A673 (cell line): ENCODE measurements around the gene POLD4. TPM values are rescaled to one million over a fixed set of nuclear protein-coding genes. Genes with fewer than 3 reads are reported as not detected.

Experiments
- BruUV-seq: library from RNA; stranded (reverse); fragments of 400-500 nt; replicated peaks from 2 replicates; lab custom pipeline; 2021; lab: Mats Ljungman, UMichigan
- CTCF ChIA-PET: fragments of 300-600 bp; sonication (Branson Sonifier 250); formaldehyde crosslinking; loops from one replicate; lab custom pipeline; 2022; ENCODE audit warnings: antibody characterized with exemption; lab: Charles Lee
- POLR2A ChIA-PET: fragments of 300-600 bp; sonication (Branson Sonifier 250); formaldehyde crosslinking; loops from one replicate; lab custom pipeline; 2022; ENCODE audit warnings: antibody characterized with exemption; ENCODE audit not compliant: low non-redundant PET; lab: Charles Lee
- DNase-seq: peaks from one replicate; pipeline ENCODE4 v3.0.0-alpha.2; 2015; ENCODE audit warnings: low spot score
- H3K27ac ChIP-seq: fragments of 200-600 bp; sonication (generic); 2 replicates; pipeline ENCODE4 v1.5.1; 2016; ENCODE audit warnings: mixed run types, low read depth, mild to moderate bottlenecking, mixed read lengths, antibody characterized with exemption, low read length; ENCODE audit not compliant: poor library complexity, severe bottlenecking
- H3K27me3 ChIP-seq: fragments of 200-600 bp; sonication (generic); replicated peaks from 2 replicates; pipeline ENCODE4 v1.6.1; 2017; ENCODE audit warnings: mixed run types, low read depth, mild to moderate bottlenecking, mixed read lengths, antibody characterized with exemption, low read length; ENCODE audit not compliant: insufficient read depth, poor library complexity
- H3K36me3 ChIP-seq: fragments of 200-600 bp; sonication (generic); 2 replicates; pipeline ENCODE4 v1.6.1; 2016; ENCODE audit warnings: mixed run types, mild to moderate bottlenecking, mixed read lengths, antibody characterized with exemption, low read length; ENCODE audit not compliant: insufficient read depth, poor library complexity, severe bottlenecking
- H3K4me1 ChIP-seq: fragments of 200-600 bp; sonication (generic); 2 replicates; pipeline ENCODE4 v1.6.1; 2017; ENCODE audit warnings: mixed run types, mild to moderate bottlenecking, mixed read lengths, antibody characterized with exemption, low read length; ENCODE audit not compliant: insufficient read depth, poor library complexity, severe bottlenecking
- H3K4me3 ChIP-seq: fragments of 200-600 bp; sonication (generic); 2 replicates; pipeline ENCODE4 v1.5.1; 2016; ENCODE audit warnings: low read depth, mixed run types, mild to moderate bottlenecking, mixed read lengths, low read length; ENCODE audit not compliant: poor library complexity, severe bottlenecking
- H3K9me3 ChIP-seq: fragments of 200-600 bp; sonication (generic); 2 replicates; pipeline ENCODE4 v1.6.1; 2016; ENCODE audit warnings: mixed run types, low read depth, mild to moderate bottlenecking, mixed read lengths, antibody characterized with exemption, low read length; ENCODE audit not compliant: poor library complexity, severe bottlenecking
- EZH2 ChIP-seq: fragments of 200-600 bp; sonication (generic); IDR thresholded peaks from 2 replicates; pipeline ENCODE4 v1.6.1; 2017; ENCODE audit warnings: borderline replicate concordance, low read depth, mild to moderate bottlenecking, mixed read lengths, antibody characterized with exemption, low read length; ENCODE audit not compliant: poor library complexity, severe bottlenecking
- intact Hi-C: fragments of 100-400 bp; cut with micrococcal nuclease; formaldehyde crosslinking; loops from one replicate; pipeline ENCODE4 v1.10.0; 2022; ENCODE audit not compliant: unreplicated experiment
- total RNA-seq: library from RNA; stranded (reverse); gene quantifications from 2 replicates; pipeline ENCODE4 v1.2.3, GENCODE V29; 2021
- TF ChIP-seq, protein P1 (sequence below): fragments of 300-800, 200-600 bp; sonication (generic); conservative IDR thresholded peaks from 2 replicates; pipeline ENCODE4 v1.5.1; 2017; ENCODE audit warnings: low read depth, mild to moderate bottlenecking, antibody characterized with exemption, low read length, moderate library complexity, mixed read lengths

The POLD4 gene
- total RNA-seq, 1 experiment from 2014 or later: 13.2 TPM

DNA sequence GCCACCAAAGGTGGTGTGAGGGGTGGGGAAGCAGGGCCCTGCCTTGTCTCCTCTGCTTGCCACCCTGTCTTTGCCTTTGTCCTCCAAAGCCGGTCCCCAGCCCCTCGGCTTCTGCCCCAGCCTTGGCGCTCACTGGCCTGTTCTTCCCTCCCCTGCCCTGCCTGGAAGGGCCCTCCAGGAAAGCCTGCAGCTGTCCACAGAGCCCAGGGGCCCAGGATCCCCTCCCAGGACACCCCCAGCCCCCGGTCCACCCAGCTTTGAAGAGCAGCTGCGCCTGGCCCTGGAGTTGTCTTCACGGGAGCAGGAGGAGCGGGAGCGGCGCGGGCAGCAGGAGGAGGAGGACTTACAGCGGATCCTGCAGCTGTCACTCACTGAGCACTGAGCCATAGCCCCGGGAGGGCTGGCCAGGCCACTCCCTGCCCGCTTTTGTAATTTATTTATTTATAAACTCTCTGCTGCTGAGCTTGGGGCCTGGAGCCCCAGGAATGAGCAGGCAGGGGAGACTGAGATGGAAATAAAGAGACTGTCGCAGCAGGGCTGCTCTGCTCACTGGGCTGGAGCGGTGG lies 51.3 kb downstream of the POLD4 start:
- Histone ChIP-seq H3K36me3 (peaks cover 50% of the 10 kb centered on the region), H3K9me3 (no peaks in the 10 kb centered on the region), H3K27ac (peak overlapping the region; percentile 72), H3K27me3 (no peaks in the 10 kb centered on the region), H3K4me1 (peaks cover 10% of the 10 kb centered on the region), H3K4me3 (peak overlapping the region; percentile 60)
- POLR2A ChIA-PET: interaction anchor here (0.6 kb wide), 1 partner anchor 100 kb away, joined by 7 read pairs; the partner anchor contains the start of gene PPP1CA
- TF ChIP-seq, protein P1, sequence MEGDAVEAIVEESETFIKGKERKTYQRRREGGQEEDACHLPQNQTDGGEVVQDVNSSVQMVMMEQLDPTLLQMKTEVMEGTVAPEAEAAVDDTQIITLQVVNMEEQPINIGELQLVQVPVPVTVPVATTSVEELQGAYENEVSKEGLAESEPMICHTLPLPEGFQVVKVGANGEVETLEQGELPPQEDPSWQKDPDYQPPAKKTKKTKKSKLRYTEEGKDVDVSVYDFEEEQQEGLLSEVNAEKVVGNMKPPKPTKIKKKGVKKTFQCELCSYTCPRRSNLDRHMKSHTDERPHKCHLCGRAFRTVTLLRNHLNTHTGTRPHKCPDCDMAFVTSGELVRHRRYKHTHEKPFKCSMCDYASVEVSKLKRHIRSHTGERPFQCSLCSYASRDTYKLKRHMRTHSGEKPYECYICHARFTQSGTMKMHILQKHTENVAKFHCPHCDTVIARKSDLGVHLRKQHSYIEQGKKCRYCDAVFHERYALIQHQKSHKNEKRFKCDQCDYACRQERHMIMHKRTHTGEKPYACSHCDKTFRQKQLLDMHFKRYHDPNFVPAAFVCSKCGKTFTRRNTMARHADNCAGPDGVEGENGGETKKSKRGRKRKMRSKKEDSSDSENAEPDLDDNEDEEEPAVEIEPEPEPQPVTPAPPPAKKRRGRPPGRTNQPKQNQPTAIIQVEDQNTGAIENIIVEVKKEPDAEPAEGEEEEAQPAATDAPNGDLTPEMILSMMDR: no peak
- no peak for TF ChIP-seq EZH2
- no TSS peak for BruUV-seq
- intact Hi-C loops: no loop called here
- CTCF ChIA-PET: interaction anchor here (1.0 kb wide), 1 partner anchor 41 kb away, joined by 3 read pairs; no protein-coding TSS in a partner anchor
- peak; percentile 80 for DNase-seq

DNA sequence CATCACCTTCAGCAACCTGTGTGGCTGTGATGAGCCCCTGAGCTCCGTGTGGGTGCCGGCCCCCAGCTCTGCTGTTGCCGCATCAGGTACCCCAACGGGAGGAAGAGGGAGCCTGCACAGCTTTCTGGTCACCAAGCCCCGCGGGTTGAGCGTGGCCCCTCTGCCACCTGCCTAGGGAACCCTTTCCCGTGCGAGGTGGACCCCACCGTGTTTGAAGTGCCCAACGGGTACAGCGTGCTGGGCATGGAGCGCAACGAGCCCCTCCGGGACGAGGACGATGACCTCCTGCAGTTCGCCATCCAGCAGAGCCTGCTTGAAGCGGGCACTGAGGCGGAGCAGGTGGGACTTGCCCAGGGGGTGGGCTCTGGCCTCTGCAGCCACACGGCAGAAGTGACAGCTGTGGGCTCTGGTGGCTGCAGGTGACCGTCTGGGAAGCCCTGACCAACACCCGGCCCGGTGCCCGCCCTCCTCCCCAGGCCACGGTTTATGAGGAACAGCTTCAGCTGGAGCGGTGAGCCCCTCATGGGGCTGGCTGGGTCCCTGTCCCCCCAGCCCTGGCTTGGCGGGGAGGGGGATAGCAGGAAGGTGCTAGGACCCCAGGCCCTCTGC lies 51.9 kb downstream of the POLD4 start:
- intact Hi-C loops: no loop called here
- ChIA-PET CTCF (no interaction called here), POLR2A (interaction anchor here (0.5 to 0.6 kb wide), 2 partner anchors 31 to 100 kb away, joined by 3 to 7 read pairs; partner anchors contain the start of gene PPP1CA)
- Histone ChIP-seq H3K27me3 (no peaks in the 10 kb centered on the region), H3K4me1 (peaks cover 10% of the 10 kb centered on the region), H3K27ac (peak overlapping the region; percentile 72), H3K9me3 (no peaks in the 10 kb centered on the region), H3K4me3 (no peak overlapping the region), H3K36me3 (peaks cover 56% of the 10 kb centered on the region)
- TF ChIP-seq, protein P1: no peak
- no peak for TF ChIP-seq EZH2
- BruUV-seq: no TSS peak
- no peak for DNase-seq

Other genes with a start within 250 kb of the POLD4 start
- gene KDM2A, start 234.3 kb downstream of the POLD4 start, total RNA-seq: 105 and 121 TPM in 2 replicates
- 88.6 and 92.6 TPM in 2 replicates for gene GRK2, start 87.1 kb downstream of the POLD4 start, total RNA-seq
- gene ANKRD13D, start 64.2 kb downstream of the POLD4 start, total RNA-seq: 94.2 and 101 TPM in 2 replicates
- gene SSH3, start 50.0 kb downstream of the POLD4 start, total RNA-seq: 5.5 and 7.8 TPM in 2 replicates
- 0.69 and 0.87 TPM in 2 replicates for gene CLCF1, start 20.1 kb upstream of the POLD4 start, total RNA-seq
- gene RAD9A, start 38.4 kb upstream of the POLD4 start, total RNA-seq: 43.0 and 55.0 TPM in 2 replicates
- 239 TPM in 2 replicates for gene PPP1CA, start 48.3 kb upstream of the POLD4 start, total RNA-seq
- not detected in 2 replicates for gene TBC1D10C, start 50.5 kb upstream of the POLD4 start, total RNA-seq
- gene CARNS1, start 62.1 kb upstream of the POLD4 start, total RNA-seq: 0.13 and 0.28 TPM in 2 replicates
- 58.8 and 65.0 TPM in 2 replicates for gene RPS6KB2, start 74.9 kb upstream of the POLD4 start, total RNA-seq
- 0.56 and 1.3 TPM in 2 replicates for gene PTPRCAP, start 84.1 kb upstream of the POLD4 start, total RNA-seq
- 92.5 and 96.6 TPM in 2 replicates for gene CORO1B, start 89.9 kb upstream of the POLD4 start, total RNA-seq
- gene GPR152, start 99.2 kb upstream of the POLD4 start, total RNA-seq: not detected in 2 replicates
- gene CABP4, start 101.8 kb upstream of the POLD4 start, total RNA-seq: not detected in 2 replicates
- gene TMEM134, start 115.7 kb upstream of the POLD4 start, total RNA-seq: 36.0 and 40.3 TPM in 2 replicates
- 66.0 and 77.9 TPM in 2 replicates for gene AIP, start 129.5 kb upstream of the POLD4 start, total RNA-seq
- 55.9 and 60.9 TPM in 2 replicates for gene PITPNM1, start 151.8 kb upstream of the POLD4 start, total RNA-seq
- gene CDK2AP2, start 154.6 kb upstream of the POLD4 start, total RNA-seq: 48.1 and 51.3 TPM in 2 replicates
- not detected in 2 replicates for gene CABP2, start 169.9 kb upstream of the POLD4 start, total RNA-seq
- 1,211 and 1,270 TPM in 2 replicates for gene GSTP1, start 230.3 kb upstream of the POLD4 start, total RNA-seq